IPS DF 4.7 (cell line): ENCODE results near the gene SLC35G2.
"Not testable (repeated sequence)": the region's sequence is repeated elsewhere in the genome, so short reads cannot be mapped to it uniquely, and the experiment has no call there.

Experiments used
- DNase-seq: peaks from one replicate; pipeline ENCODE4 v3.0.0-alpha.2; 2013; ENCODE audit warnings: low spot score; ENCODE audit errors: extremely low read depth

The SLC35G2 gene

GRCh38 chr3:136835089-136835812, 16.3 kb downstream of the SLC35G2 start:
- no peak for DNase-seq

- no peak for DNase-seq
Observed at GRCh38 chr3:136835813-136836510, 17.0 kb downstream of the SLC35G2 start.

DNA sequence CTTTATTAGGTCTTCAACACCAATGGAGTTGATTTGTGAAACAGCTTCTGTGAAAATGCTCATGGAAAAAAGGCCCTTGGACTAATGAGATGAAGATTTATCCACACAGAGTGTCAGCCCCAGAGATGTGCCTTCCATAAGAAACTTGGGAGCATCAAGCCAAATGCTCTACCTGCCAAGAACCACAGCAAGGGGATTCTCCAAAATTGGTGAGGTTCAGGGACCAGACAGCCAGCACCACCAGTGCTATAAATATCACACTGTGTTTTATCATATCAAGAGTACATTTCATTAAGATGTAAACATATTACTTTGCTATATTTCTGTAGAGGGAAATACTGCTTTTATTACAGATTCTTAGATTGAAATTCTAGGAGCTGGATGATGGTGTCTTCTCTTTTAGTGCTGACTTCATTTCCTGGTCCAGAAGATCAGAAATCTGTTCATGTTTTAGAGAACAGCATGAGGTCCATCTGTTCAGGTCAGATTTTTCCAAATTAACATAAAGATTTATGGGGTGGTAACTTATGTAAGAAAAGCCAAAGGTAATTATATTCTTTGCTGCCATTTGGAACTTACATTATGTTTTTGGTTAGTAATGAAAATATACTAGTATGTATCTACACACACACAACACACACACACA, 17.7 kb downstream of the SLC35G2 start:
- no peak for DNase-seq

DNA sequence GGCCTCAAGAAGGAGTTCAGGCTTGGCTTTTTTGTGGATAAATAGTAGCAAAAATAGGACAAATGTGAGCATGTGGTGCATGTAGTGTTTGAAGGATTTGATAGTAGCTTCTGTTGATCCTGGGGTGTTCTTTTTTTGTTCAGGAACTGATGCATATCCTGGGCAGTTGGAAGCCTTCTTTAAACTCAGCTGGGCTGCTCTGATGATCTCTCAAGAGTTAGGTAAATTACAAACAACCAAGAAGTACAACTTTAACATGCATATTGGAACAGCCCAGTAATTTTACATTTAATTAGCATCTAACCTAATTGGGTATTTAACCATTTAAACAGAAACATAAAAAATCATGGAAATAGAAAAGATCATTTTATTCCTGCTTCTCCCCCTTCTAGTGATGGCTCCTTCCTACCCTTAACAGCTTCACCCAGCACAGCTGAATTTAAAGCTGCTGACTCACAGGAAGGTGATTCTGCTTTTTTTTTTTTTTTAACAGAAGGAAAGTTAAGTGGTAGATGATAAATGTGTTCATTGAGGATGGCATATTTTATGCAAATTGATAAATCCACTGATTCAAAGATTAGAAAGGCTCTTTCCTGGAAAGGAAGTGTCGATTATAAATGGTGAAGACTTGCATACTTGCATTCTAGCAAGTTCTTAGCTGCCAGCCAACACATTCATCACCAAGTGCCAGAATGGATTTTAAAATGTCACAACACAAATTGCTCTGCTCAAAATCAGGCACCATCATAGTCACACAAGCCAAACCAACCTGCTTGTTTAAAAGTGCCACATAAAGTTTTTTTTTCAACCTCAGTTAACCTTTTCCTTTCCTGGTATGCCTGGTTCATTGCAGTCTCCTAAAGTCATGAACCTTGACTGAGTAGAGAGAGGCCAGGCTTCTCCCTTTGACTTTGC, 20.0 kb downstream of the SLC35G2 start:
- no peak for DNase-seq

GRCh38 chr3:136839556-136839931, 20.6 kb downstream of the SLC35G2 start:
- no peak for DNase-seq

- no peak for DNase-seq
Observed at GRCh38 chr3:136840252-136840651, 21.3 kb downstream of the SLC35G2 start.

DNA sequence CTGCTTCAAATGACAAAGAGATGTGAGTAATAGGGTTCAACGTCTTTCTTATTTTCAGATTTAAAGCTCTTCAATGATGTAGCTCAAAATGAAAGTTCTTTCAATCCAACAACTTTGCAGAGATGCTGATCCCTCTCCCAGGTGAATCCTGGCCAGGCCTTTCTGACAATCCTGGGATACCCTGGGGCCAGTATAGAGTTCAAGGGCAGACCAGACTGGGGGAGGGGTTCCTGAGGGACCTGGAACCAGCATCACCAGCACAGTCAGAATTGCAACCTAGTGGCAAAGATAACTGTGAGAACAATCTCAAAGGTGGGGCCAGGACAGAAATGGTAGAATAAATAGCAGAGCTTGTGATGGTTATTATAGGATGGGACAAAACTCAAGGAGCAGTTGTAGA, 23.4 kb downstream of the SLC35G2 start:
- DNase-seq: no peak

DNA sequence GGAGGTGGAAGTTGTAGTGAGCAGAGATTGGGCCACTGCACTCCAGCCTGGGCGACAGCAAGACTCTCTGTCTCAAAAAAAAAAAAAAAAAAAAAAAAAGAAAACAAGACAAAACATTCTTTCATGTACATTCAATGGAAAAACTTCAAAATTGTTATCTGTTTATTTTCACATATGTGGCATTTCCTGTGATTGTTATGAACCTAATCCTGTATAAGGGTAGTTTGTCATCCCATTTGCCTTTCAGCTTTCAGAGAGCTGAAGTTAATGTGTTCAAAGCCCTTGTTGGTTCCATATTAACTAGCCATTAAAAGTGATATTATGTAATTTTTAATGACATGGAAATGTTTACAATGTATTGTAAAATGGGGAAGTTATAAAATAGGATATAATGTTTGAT, 25.8 kb downstream of the SLC35G2 start:
- no peak for DNase-seq

DNA sequence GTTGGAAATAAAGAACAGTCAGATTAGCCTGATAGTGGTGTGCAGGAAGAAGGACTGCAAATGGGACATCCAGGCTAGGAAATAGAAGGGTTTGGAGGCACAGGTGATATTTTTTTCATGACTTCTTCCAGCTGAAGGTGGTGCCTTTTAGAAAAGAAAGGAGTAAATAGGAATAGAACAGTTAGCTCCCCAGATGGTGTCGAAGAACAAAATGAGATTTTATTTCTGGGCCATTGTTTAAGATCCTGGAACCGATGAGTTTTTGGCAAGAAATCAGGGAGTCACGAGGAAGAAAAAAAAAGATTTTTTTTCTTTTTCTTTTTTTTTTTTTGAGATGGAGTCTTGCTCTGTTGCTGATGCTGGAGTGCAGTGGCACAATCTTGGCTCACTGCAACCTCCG, 33.3 kb downstream of the SLC35G2 start:
- DNase-seq: no peak

- DNase-seq: no peak
Observed at GRCh38 chr3:136856665-136857064, 37.7 kb downstream of the SLC35G2 start.

DNA sequence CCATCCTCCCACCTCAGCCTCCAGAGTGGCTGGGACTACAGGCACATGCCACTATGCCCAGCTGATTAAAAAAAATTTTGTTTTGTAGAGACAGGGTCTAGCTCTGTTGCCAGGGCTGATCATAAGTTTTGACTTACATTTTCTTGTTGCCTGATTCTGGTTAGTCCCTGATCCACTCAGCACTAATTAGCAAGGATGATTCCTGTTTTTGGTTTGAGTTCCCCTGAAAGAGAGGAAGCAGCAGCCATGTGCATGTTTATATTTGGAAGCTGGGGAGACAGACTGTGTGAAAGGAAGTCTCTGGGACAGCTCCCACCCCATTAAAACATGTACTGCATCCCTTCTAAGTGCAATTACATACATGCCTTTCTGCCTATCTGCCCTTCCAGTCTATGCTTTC, 39.5 kb downstream of the SLC35G2 start:
- no peak for DNase-seq

DNA sequence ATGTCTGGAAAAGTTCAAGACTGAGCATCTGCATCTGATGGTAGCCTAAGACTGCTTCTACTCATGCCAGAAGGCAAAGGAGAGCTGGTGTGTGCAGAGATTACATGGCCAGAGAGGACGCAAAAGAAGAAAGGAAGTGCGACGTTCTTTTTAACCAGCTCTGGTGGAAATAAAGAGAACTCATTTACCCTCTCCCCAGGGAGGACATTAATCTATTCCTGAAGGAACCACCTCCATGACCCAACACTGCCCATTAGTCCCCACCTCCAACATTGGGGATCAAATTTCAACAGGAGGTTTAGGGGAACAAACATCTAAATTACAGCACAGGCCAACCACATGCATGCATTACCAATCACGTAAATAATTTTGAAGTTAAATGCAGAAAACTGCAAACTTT, 41.6 kb downstream of the SLC35G2 start:
- DNase-seq: peak; percentile 53

- peak; percentile 76 for DNase-seq
Observed at GRCh38 chr3:136861890-136862616, 43.1 kb downstream of the SLC35G2 start, which contains the start of gene NCK1. Gene NCK1, plus strand, starts transcription at chr3:136862208. Its CDS starts 65,794 bp downstream, at chr3:136928002.

DNA sequence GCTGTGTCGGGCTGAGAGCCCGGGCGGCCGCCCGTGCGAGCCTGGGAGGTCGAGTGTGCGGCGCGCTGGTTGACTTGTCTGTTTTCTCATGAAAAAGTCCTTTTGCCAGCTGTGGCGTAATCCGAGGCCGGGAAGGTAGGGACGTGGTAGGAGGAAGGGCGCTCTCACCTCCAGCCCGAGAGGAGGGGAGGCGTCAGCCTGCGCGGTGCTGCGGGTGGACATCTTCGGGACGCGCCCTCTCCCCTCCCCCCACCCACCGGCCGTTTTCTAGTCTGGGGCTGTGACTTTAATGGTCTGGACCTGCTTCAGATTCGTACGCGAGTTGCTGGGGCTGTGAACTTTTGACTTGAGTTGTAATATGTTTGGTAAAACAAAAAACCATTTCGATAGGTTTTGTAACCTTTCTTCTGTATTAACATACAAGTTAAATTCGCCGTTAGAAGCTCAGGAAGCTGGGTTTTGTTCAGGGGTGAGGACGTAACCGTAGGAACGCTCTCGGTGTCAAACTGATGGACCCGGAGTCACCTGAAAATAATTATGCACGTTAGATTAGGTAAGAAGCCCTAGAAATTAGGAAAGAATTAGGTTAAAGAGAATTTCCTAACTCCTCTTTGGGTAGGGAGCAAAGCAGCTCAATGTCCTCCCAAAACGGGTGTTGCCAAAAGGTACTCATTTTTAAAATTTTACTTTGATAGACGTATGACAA, 43.8 kb downstream of the SLC35G2 start:
- no peak for DNase-seq

- no peak for DNase-seq
Observed at GRCh38 chr3:136869282-136869681, 50.4 kb downstream of the SLC35G2 start.

GRCh38 chr3:136872258-136872657, 53.3 kb downstream of the SLC35G2 start:
- DNase-seq: not testable (repeated sequence)

GRCh38 chr3:136879510-136879909, 60.6 kb downstream of the SLC35G2 start:
- not testable (repeated sequence) for DNase-seq

DNA sequence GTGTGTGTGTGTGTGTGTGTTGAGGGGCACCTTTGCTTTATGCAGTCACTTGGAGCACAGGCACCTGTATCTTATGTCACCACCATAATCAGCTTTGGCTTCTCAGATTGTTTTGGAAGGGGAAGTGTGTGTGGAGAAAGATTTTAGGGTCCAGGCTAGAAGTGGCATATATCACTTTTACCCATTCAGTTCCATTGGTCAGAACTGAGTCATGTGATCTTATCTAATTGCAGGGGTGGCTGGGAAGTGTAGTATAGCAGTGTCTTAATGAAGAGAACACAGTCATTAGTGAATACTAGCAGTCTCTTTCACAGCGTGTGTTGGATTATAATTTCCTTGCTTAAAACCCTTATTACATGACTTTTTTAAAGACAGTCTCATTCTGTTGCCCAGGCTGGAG, 63.6 kb downstream of the SLC35G2 start:
- DNase-seq: no peak

DNA sequence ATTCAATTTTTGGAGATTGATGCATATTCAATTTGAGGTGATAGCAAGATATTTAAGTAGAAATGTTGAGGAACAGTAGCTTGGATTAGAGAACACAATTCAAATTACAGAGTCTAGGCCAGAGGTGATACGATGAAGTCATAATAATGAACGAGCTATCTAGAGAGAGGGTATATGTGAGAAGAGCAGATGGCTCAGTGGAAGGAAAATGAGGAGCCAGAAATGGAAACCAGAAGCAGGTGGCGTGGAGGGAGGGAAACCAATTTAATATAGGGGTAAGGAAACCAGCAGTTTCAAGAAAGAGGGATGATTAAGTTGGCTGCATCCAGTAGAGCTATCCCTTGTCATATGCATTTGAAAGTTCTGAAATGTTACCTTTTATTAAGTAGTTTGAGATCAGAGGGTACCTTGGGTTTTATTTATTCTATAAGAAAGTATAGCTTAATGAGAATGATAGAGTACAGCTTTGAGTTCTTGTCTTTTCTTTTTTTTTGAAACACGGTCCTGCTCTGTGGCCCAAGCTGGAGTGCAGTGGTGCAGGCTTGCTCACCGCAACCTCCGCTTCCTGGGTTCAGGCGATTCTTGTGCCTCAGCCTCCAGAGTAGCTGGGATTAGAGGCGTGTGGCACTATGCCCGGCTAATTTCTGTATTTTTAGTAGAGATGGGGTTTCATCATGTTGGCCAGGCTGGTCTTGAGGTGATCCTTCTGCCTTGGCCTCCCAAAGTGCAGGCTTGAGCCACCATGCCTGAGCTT, 65.2 kb downstream of the SLC35G2 start:
- DNase-seq: no peak
